LNCaP clone FGC (cell line): ENCODE results near the gene TENT4A.

Experiments
- DNase-seq: peaks from one replicate; pipeline ENCODE4 v3.0.0-alpha.2; 2011; ENCODE audit warnings: low read depth
- H3K4me3 ChIP-seq: 2 replicates; pipeline ENCODE4 v1.5.1; 2011; ENCODE audit warnings: mild to moderate bottlenecking, low read depth, low read length, control low read depth
- TF ChIP-seq, protein P1 (sequence below): IDR thresholded peaks from 2 replicates; pipeline ENCODE4 v1.5.1; 2012; ENCODE audit warnings: mild to moderate bottlenecking; ENCODE audit not compliant: control insufficient read depth, insufficient read depth; ENCODE audit errors: extremely low read depth

The TENT4A gene

DNA sequence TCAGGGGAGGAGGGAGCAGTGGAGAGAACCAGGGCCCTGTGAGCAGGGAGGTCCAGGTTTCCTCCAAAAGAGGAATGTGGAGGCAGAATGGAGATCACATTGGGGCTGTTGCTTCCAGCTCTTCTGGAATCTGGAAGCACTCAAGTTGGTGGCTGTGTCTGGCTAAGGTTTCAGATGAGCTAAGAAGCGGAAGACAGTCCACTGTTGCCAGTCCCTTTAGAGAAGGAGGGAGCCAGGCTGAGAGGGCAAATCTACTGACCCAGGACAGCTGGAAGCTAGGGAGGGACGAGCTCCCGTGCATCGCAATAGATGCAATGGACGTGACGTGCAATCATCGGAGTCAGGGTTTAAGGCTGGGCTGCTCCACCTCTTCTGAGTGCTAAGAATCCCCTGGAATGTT, 71.2 kb downstream of the TENT4A start:
- no peak for DNase-seq
- no peak overlapping the region for H3K4me3 ChIP-seq
- TF ChIP-seq, protein P1, sequence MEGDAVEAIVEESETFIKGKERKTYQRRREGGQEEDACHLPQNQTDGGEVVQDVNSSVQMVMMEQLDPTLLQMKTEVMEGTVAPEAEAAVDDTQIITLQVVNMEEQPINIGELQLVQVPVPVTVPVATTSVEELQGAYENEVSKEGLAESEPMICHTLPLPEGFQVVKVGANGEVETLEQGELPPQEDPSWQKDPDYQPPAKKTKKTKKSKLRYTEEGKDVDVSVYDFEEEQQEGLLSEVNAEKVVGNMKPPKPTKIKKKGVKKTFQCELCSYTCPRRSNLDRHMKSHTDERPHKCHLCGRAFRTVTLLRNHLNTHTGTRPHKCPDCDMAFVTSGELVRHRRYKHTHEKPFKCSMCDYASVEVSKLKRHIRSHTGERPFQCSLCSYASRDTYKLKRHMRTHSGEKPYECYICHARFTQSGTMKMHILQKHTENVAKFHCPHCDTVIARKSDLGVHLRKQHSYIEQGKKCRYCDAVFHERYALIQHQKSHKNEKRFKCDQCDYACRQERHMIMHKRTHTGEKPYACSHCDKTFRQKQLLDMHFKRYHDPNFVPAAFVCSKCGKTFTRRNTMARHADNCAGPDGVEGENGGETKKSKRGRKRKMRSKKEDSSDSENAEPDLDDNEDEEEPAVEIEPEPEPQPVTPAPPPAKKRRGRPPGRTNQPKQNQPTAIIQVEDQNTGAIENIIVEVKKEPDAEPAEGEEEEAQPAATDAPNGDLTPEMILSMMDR = no peak

DNA sequence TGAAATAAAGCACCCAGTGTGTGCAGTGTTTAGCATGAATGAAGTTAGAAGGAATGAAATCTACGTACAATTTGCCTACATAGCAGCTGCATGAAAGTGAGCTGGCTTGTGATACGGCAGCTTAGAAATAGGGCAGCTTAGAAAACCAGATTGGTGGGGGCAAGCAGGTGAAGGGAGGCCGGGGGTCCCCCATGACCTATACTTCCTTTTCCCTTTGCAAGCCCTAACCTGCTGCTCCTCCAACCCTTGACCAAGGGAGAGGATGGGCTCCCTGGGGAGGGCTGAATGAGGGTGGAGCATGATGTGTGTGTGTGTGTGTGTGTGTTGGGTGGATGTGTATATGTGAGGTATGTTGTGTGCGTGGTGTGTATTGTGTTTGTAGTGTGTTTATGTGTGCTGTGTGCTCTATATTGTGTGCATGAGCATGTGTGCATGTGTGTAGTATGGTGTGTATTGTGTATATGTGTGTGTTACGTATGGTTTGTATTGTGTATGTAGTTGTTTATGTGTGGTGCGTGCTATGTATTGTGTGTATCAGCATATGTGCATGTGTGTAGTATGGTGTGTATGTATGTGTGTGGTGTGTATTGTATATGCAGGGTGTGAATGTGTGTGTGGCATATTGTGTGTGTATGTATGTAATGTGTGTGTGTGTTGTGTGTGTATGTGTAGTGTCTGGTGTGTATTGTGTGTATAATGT, 72.1 kb downstream of the TENT4A start:
- TF ChIP-seq, protein P1 = no peak
- no peak for DNase-seq
- no peak overlapping the region for H3K4me3 ChIP-seq

DNA sequence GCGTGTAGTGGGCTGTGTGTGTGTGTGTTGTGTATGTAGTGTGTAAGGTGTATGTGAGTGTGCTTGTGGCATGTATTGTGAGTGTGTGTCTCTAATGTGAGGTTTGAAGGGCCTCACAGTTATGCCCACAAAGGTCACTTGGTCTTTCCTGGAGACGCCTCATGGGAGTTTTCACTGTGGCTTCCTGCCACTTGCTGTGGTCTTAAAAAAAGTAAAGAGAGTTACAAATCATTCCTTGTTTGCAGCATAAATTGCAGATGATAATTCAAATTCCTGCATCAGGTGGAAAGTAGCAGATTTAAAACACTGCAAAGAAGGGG, 72.6 kb downstream of the TENT4A start:
- TF ChIP-seq, protein P1 = no peak
- no peak for DNase-seq
- no peak overlapping the region for H3K4me3 ChIP-seq

DNA sequence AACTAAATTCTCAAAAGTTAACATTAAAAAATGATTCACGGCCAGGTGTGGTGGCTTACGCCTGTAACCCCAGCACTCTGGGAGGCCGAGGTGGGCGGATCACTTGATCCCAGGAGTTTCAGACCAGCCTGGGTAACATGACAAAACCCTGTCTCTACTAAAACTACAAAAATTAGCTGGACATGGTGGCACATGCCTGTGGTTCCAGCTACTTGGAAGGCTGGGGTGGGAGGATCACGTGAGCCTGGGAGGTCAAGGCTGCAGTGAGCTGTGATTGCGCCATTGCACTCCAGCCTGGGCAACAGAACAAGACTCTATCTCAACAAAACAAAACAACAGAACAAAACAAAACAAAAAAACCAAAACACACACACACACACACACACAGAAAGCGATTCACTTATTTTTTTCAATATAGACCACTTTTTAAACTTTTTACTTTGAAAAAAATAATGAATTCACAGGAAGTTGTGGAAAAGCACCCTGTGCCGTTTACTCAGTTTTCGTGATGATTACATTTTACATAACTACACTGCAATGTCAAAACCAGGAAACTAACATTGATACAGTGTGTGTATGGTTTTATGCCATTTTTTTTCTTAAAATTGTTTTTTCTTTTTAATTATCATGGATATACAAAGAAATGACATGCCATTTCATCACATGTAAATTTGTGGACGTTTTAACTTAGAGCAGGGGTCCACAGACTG, 73.7 kb downstream of the TENT4A start:
- no peak for DNase-seq
- TF ChIP-seq, protein P1 = no peak

DNA sequence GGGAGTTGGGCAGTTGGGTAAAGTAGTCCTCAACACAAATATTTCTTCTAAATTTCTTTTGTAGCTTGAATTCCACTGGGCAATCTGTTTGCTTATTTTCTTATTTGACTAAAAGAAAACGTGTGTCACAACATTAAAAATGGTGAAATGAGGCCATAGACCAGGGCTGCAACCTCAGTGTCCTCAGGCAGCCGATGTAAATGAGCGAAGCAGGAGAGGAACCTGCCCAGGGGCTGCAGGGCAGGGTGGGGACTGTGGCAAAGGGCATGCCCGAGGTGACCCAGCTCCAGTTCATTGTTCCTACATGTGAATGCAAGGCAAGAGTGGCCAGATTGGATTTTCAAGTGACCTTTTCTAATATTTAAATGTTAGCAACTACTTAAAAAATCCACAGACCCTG, 74.7 kb downstream of the TENT4A start:
- no peak overlapping the region for H3K4me3 ChIP-seq
- no peak for DNase-seq
- TF ChIP-seq, protein P1 = no peak

More for the DNA sequence above, 73.7 kb downstream of the TENT4A start:
- H3K4me3 ChIP-seq = no peak overlapping the region

DNA sequence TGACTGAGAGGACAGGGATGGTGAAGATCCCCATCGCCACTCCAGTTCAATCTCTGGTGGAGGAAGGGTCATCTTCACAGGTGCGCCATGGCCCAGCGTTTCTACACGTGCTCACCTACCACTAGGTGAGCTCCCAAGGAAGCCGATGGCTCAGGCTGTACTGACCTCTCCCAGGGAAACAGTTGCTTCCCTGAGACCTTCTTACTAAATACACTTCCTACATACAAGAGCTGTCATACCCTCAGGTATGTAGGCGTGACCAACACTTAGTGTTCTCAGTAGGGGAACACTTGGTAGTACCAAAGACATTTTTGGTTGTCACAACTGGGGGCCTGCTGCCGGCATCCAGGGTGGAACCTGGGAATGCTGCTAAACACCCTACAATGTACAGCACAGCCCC, 75.2 kb downstream of the TENT4A start:
- H3K4me3 ChIP-seq = no peak overlapping the region
- no peak for DNase-seq
- TF ChIP-seq, protein P1 = no peak
